GF-D8 (cell line): ENCODE results near the gene BUD13.
A peak's percentile ranks its signal among the peaks of the same experiment; 100 is the strongest.
"Not testable (repeated sequence)": the region's sequence is repeated elsewhere in the genome, so short reads cannot be mapped to it uniquely, and the experiment has no call there.

ENCODE experiments used
- DNase-seq: peaks from one replicate; lab custom pipeline; 2025; lab: John Stamatoyannopoulos, UW

Gene BUD13

DNA sequence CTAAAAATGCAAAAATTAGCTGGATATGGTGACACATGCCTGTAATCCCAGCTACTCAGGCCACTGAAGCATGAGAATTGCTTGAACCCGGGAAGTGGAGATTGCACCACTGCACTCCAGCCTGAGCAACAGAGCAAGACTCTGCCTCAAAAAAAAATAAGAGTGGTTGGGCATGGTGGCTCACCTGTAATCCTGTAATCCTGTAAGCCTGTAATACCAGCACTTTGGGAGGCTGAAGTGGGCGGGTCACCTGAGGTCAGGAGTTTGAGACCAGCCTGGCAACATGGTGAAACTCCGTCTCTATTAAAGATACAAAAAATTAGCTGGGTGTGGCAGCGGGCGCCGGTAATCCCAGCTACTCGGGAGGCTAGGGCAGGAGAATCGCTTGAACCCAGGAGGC is 16.7 kb downstream of the BUD13 start:
- not testable (repeated sequence) for DNase-seq

DNA sequence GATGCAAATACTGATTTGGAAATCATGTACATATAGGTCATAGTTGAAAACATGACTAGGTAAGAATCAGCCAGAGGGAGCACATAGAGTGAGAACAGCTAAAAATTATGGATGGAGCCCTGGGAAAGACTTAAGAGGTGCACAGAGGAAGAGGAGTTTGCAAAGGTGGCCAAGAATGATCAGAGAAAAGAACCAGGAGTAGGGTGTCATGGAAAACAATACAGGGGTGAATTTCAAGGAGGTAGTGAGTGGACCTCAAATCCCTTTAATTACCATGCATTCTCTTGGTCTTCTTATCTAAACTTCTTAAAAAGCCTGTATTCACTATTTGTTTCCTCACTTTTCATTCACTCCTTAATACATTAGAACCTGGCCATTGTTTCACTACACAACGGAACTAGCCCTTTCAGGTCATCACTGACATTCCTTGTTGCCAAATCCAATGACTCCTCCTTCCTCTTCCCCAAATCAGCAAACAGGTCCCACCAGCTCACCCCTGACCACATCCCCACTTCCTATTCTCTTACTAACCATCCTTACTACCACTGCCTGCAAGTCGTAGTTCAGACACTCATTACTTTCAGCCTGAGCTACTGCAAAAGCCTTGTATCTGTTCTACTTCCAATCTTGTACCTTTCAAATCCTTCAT is 22.6 kb downstream of the BUD13 start:
- no peak for DNase-seq

DNA sequence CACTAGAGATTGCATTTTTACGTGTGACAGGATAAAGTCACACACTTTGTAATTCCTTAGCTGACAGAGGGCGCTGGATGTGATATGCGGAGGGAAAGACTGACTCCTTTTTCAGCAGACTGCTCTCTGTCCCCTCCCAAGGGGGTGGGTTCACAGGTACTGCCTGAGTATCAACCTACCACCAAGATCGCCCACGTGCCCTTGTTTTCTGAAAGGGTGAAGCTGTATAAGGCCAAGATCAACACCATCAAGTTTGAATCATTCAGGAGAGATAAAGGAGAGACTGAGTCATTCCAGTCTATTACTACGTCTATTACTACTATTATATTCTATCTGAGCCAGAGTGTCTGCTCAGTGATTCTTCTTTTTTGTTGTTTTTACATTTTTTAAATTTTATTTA is 30.7 kb downstream of the BUD13 start:
- no peak for DNase-seq

DNA sequence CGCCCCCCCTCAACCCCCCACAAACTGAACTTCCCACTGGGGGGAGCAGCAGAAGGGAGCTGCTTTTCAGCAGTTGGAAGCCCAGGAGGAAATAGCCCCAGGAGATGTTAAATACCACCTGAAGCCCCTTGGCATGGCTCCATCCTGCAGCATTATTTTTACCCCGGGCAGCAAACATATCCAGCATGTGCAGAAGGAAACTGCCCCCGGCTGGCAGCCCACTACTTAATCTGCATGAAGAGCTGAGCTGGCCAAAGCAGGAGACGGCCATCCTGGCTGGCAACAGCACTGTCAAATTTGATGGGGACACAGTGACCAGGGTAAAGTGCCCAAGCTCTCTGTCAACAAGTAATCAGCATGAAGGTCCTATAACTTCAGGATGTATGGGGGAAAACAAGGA is 32.0 kb downstream of the BUD13 start:
- no peak for DNase-seq

DNA sequence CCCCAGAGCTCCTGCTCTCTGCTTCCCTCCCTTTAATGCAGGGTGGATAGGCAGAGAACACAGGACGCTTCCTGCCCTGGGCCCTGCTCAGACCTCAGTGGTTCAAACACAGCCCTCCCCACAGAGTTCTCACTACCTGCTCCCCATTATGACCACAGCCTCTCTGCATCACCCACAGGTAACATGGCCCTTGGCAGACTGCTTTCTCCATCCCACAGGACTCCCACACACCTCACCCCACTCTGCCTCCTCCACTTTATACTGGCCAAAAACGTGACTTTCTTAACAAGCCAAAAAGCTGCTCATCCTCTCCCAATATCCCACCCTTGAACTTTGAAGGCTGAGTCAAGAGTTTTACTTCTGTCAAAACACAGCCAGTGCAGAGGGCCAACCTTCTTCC is 33.8 kb downstream of the BUD13 start:
- DNase-seq, result no peak

DNA sequence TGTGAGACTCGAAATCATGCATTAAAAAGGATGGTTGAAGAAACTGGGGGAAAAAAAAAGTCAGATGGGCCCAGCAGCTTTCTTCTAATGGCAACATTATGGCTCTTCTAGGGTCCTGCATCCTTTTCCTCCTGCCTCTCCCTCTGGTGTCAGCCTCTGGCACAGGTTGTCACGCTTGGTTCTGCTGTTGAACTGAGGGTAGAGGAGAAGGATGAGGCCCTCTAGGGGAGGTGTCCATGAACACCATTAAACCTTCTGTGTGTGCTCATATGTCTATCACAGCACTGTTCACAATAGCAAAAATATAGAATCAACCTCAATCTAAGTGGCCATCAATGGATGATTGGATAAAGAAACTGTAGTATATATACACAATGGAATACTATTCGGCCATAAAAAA is 36.0 kb downstream of the BUD13 start:
- no peak for DNase-seq

DNA sequence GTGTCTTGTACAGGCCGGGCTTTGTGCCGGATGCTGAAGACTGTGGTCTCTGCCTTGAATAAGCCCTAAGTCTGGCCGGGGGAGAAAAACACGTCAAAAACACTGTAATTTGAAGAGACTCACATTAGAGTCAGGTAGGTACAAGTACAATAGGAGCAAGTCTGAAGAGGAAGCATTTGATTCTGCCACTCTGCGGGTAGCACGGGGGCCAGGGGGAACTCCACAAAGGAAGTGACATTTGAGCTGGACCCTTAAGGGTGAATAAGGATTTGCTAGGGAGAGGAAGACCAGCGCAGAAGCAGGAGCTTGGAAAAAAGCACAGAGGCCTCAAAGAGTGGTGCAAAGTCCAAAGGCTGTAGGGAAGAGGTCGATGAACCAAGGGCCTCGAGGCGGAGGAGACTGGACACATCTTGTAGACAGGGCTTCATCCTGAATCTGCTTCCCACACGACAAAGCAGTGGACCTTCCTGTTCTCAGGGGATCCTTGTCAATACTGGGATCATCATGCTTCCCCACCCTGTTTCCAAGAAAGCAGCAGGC is 38.7 kb downstream of the BUD13 start:
- DNase-seq, result peak; percentile 26

DNA sequence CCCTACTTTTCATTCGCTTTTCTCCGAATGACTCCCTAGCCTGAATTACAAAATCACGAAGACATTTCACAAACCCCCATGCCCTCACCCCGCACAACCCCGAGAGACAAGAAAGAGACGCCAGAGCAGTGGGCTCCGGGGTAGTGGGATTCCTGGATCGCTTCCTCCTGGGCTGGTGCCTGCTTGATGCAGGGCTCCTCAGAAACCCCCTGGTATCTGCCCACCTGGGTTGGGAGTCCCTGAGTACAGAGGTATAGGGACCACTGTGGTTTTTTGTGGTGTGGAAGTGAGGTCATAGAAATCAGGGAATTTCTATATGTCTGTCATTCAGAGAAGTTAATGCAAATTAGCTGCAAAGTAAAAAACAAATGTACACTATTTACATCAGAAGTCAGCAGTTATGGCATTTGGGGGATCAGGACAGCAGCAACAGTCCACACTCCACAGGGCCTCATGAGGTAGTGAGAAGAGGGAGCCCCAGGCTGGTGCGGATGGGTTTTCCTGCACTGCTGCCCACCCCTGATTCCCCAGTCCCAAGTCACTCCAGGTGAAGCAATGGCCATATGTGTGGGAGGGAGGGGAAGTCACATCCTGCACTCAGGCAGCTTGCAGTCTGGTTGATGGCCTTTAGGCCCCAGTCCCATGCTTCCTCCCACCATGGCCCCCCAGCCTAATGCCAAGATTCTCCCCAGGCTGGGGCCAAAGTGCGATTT is 39.6 kb downstream of the BUD13 start:
- no peak for DNase-seq

DNA sequence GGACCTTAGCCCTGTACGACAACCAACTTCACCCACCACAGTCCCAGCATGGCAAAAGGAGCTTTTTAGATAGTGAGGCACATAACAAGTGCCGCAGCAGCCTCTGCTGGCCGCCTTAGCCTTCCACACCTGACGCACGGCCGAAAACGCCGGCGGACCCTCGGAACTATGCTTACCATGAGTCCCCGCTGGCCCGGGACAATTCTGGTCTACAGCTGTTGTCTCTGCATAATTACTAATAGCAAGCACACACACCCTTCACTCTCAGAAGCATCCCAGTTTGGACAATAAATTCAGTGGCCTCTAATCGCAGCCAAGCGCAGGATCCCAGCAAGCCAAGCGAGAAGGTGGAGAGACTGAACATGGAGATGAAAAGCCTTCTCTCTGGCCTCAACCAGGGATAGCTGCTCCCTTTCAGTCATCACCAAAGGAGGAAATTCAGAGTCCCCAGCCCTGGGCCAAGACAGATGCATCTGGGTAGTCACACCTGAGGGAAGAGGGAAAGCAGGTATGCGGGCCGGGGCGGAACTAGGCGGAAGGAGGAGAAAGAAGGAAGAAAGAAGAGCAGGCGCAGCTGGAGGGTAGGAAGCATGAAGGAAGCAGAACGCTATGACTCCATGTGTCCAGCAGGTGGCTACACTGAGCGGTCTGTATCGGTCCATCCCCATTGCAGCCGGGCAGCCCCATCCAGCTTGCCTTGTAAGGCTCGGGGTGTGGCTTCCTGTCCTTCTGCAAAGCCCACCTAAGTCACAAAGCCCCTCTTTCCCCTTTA is 40.3 kb downstream of the BUD13 start:
- DNase-seq, result peak; percentile 59

DNA sequence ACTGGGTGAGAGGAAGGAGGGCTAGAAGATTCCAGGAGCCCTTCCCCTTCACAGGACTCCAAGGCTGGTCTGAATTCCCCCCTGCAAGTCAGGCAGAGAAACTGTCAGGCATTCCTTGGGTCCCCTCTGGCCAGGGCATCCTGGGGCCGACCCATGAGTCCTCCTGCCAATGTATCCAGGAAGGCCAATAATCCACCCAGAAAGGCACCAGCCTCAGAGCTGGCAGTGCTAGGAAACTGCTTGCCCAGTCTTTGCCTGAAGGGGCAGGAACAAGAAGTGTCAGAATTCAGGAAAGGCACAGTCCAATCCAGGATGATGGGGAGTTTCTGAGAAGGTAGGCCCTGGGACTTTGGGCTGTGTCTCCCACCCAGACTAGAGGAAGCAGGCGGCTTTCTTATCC is 41.0 kb downstream of the BUD13 start:
- DNase-seq, result no peak

DNA sequence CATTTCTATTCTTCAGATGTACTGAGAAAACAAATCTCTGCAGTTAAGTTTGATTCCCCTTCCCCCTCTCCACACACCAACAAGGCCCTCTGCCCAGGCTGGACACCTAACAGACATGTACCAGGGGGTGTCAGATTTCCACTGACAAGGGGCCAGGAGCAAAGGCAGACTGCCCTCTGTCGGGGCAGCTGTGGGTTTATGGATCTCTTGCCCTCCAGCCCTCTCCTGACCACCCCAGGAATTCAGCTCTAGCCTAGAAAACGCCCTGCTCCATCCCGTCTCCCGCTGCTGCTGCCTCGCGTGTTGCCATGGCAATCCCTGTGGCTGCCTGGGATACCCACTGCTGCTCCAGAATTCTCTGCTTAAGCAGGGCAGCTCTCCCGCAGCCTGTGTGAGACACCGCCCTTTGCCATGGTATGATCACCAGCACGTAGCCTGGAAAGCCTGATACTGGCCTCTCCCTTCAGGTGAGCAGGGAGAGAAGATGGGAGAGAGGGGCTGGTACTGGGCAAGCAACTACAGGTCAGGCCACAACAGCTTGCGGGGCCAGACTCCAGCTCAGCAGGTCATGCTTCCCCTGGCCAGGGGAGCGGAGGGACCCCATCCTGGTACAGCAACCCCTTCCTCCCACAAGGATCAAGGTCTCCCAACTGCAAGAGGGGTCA is 41.6 kb downstream of the BUD13 start:
- DNase-seq, result no peak

DNA sequence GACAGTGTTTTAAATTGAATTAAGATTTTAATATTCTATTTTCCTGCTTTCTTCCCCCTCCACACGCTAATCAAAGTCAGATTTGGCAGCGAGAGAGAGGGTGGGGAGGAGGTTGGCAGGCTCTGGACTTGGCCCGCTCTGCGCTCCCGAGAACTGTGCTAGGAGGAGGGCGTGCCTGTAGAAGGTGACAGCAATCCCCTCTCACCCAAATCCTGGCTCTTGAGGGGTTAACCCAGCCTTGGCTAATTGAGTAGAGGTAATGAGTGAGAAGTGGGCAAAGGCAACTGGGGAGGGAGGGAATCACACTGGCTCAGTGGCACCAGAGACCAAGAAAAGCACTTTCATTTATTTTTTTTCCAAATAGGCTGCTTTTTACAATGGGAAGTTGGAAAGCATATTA is 42.2 kb downstream of the BUD13 start:
- no peak for DNase-seq

DNA sequence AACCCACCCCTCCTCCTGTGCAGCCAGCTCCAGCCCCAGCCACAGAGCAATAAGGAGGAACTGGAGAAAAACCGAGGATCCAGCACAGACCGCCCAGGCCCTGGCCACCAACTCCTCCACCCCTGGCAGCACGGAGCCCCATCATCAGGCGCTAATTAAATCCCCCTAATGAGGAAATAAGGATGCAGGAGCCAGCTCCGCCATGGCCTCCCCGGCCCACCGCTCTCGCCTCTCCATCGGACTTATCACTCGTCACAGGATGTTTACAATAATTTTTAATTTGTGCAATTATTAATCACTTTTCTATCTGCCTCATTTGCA is 42.6 kb downstream of the BUD13 start:
- DNase-seq, result no peak

DNA sequence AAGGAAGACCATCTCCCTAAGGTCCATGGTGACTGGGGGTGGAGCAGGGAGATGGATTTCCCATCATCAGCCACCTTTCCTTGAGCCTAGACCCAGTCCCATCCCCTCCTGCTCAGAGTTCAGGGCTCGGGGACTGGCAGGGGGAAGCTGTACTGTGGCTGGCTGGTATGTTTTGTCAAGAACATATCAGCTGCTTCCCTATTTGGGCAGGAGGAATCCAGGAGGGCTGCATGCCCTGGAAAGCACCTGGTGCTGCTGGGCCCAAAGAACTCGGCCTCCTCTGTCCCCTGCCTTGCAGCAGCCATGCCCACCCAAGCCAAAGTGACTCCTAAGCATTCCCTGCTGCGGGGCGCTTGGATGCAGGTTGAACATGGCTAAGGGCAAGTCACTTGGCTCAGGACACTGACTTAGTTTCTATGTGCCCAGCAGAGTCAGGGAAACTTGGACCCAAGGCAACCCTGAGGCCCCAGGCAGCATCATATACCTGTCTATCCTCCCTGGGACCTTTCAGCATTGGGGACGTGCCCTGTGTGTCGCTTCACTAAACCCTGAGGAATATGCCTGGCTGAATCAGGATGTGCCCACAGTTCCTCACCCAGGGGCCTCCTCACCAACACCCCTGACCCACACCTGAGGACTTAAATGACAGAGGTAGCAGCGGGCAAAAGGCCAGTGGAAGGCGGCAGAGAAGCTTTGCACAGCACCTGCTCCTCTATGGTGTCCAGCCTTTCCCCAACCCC is 43.1 kb downstream of the BUD13 start:
- DNase-seq, result no peak

DNA sequence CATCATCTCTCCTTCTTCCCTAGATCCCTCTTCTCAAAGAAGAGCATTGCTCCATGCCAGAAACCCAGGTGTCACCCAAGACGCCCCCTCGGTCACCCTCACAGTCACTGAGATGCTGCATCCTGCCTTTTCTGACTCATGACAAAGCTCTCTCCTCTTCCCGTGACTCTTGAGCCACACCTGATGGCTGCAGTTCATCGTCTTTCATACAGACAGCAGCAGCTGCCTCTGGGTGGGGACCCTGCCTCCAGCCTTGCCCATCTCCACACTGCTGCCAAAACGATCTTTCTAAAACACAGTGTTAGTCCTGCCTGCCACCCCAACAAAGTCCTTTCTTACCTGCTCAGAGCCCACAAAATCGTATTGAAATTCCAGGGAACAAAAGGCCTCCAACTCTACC is 44.8 kb downstream of the BUD13 start:
- no peak for DNase-seq

DNA sequence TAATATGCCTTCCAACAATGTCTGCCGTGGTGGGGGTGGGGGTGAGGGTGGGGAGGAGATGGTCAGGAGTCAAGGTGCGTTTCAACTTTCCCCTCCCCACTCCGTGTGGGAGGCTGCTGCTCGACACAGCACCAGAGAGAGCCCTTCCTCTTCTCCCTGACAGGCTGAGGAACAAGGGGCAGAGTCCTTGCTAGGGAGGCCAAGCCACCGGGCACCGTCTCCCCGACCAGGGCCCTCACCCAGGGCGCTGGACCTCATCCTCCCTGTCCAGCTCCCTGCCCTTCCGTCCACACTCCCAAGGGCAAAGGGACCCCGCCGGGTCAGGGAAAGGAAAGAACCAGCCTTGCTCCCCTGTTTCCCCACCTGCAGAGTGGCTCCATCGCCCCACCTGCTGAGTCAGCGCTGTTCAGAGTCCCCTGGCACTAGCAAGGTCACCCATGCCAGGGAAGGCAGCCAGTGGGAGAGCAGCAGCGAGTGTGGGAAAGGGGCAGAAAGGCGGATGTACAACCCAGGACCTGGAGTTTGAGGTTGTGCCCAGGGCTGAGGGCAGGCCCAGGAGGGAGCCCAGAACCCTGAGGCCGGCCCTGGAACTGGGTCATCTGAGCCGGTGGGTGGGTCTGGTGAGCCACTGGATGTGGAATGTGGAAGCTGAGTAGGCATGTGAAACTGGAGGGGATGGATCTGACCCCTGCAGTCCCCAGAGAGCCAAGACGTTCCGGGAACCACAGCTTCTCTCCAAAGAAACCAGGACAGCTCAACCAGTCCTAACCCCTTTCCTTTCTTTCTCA is 47.2 kb downstream of the BUD13 start:
- DNase-seq, result no peak

DNA sequence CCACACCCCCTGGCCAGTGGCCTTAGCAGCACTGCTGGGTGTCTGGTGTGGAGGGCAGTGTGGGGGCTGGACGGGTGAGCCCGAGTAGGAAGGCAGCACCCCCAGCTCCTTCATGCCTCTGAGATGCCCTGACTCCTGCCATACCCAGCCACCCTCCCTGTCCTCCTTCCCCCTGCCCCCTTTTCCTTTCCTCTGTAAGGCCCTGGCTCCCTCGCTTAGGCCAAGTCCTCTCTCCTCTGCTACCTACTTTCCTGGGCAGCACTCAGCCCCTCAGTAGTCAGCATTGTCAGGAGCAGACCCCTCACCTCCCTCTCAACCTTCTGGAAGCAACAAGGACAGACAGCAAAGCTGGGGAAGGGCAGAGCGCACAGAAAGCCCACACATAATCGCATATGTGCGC is 48.0 kb downstream of the BUD13 start:
- DNase-seq, result no peak

DNA sequence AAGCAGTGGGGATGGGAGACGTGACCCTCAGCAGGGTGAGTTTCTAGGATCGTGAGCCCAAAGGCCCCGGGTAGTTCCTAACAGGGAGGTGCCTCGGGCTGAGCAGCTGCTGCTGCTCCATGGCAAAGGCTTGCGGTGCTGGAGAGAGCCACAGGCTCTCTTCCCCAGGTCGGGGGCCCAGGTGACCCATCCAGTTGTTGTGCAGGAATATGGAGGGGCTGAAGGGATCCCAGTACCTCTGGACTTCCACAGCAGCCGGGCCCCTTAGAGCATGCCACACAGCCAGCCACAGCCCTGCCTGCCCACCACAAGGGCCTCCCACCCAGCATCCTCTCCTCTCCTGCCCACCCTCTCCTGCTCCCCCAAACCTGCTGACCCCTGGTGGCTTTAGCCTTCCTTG is 49.3 kb downstream of the BUD13 start:
- DNase-seq, result no peak

DNA sequence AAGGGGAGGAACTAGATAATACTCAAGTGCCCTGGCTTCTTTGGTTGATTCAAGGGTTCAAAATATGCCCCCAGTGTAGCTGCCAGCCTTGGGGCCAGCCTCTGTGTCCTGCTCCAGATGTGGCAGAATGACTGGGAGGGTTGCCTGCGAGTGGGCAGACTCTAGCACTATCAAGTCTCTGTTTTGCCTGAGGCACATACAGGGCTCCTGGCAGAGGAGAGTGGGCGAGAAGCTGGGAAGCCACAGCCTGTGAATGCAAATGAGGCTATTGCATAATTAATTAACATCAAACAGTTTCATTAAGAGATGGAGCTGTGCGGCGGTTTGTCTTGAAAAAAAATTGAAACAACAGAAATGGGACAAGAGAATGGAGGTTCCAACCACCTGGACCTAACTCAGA is 50.8 kb downstream of the BUD13 start:
- DNase-seq, result no peak

DNA sequence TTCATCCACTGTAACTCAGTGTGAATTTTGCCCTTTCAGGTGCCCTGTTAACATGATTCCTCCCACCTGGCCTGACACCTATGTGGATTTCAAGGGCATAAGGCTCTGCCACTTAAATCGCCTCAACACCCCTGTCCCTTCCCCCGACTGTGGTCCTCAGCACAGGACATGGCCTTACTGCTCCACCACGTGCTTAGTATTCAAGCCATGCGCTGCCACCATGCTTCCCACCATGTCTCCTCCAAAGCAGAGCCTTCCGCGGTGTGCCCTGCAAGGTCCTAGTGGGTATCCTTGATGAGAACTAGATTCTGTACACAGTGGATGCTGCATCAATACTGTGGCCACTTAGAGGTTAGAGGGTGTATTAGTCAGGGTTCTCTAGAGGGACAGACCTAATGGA is 51.9 kb downstream of the BUD13 start:
- no peak for DNase-seq

DNA sequence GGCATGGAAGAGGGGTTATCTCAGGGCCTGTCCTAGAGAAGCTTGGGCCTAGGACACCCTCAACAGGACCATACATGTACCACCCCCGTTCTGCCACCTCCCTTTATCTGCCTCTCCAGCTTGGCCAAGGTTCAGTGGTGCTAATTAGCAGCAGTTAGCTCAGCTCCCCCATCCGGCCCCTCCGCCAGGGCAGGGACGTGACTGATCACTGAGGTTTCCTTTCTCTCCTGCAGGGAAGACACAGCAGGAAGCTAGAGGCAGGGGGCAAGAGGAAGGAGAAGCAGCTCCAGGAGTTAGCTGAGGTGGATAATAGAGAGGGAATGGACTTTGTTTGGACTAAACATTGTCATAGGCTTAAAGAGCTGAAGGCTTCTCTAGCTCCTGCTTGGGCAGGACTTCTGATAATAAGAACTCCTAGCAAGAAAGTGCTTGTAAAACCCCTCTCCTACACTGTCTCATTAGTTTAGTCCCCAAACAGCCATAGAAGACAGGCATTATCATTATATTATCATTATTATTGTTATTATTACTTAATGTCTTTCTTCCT is 53.8 kb downstream of the BUD13 start:
- no peak for DNase-seq
